Fibroblast of the aortic adventitia (primary cell): Measurements from ENCODE around the gene MED29. TPM values are rescaled to one million over a fixed set of nuclear protein-coding genes. Genes with fewer than 3 reads are reported as not detected.

Experiments used
- DNase-seq: peaks from one replicate; pipeline ENCODE4 v3.0.0-alpha.2; 2010; ENCODE audit warnings: low read depth
- H3K4me3 ChIP-seq: 2 replicates; pipeline ENCODE4 v1.5.1; 2011; ENCODE audit warnings: low read depth, mild to moderate bottlenecking, control low read depth, low read length, moderate library complexity
- total RNA-seq: library from RNA; depleted of rRNA; stranded (reverse); fragments of >200 nt; gene quantifications from 2 replicates; pipeline ENCODE4 v1.2.3, GENCODE V29; 2012; ENCODE audit warnings: low replicate concordance
- TF ChIP-seq, protein P1 (sequence below): IDR thresholded peaks from 2 replicates; pipeline ENCODE4 v1.5.1; 2011; ENCODE audit warnings: mild to moderate bottlenecking, low read length, control low read depth, inconsistent platforms; ENCODE audit not compliant: insufficient read depth

MED29 gene
- total RNA-seq, 1 donor, result 25.7 TPM

DNA sequence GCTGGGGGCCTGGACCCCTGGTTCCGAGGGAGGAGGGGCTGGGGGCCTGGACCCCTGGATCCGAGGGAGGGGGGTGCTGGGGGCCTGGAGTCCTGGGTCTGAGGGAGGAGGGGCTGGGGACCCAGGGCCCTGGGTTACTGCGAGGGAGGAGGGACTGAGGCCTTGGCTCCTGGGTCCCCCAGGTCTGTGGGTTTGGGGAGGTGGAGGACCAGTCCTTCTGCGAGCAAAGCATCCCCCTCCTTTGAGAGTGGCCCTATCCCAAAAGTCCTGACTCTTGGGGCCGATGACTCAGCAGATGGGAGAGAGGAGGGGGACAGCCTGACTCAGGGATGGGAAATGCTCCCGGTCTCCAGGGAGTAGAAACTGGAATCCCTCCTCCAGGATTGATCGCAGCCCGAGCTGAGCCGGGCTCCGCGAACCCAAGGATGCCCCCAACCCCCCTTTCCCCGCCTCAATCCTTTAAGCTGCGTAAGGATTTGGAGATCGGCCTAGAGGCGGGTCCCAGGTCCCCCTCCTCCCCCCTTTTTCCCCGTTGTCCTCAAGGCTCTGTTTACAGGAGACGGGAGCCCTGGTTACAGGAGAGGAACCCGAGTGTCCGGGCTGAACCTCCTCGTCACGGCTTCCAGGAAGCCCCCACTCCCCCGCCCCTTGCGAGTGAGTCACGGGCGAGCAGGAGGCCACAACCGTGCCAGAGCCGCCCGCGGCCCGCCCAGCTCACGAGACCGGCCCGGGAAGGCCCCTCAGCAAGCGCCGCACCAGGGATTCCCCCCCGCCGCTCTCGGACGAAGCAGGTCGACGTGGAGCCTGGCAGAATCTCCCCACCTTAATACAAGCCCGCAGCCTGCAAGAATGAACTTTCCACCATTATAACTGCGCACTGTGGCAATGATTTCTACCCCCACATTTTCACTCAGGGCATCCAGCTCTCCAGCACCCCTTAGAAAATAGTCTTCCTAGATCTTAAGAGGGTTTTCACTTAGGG is 12.4 kb downstream of the MED29 start:
- TF ChIP-seq, protein P1, sequence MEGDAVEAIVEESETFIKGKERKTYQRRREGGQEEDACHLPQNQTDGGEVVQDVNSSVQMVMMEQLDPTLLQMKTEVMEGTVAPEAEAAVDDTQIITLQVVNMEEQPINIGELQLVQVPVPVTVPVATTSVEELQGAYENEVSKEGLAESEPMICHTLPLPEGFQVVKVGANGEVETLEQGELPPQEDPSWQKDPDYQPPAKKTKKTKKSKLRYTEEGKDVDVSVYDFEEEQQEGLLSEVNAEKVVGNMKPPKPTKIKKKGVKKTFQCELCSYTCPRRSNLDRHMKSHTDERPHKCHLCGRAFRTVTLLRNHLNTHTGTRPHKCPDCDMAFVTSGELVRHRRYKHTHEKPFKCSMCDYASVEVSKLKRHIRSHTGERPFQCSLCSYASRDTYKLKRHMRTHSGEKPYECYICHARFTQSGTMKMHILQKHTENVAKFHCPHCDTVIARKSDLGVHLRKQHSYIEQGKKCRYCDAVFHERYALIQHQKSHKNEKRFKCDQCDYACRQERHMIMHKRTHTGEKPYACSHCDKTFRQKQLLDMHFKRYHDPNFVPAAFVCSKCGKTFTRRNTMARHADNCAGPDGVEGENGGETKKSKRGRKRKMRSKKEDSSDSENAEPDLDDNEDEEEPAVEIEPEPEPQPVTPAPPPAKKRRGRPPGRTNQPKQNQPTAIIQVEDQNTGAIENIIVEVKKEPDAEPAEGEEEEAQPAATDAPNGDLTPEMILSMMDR, result no peak
- peak; percentile 99 for DNase-seq

DNA sequence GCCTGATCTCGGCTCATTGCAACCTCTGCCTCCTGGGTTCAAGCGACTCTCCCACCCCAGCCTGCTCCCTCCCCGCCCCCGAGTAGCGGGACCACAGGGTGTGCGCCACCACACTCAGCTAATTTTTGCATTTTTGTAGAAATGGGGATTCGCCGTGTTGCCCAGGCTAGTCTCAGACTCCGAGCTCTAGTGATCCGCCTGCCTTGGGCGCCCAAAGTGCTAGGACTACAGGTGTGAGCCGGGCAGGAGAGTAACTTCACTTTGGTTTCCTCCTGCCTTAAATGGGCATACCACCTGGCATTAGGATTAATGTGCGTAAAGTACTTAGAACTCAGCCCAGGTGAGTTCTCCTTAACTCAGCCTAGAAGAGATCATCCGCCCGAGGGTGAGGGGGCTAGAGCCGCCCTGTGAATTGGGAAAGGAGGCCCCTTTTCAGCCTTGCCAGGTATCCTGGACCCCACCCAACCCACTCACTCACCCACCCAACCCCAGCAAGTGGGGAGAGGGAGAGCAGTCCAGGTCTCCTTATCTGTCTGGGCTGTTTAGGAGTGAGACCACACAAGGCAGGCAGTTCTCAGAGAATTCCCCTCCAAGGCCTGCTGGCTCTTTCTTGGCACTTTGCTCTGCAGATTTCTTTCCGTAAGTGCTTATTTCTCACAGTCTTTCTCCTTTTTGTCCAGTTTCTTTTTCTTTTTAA is 14.2 kb downstream of the MED29 start:
- TF ChIP-seq, protein P1, result no peak
- H3K4me3 ChIP-seq, result no peak overlapping the region
- DNase-seq, result peak; percentile 34

More for the DNA sequence above, 12.4 kb downstream of the MED29 start:
- H3K4me3 ChIP-seq, result peak overlapping the region; percentile 60

DNA sequence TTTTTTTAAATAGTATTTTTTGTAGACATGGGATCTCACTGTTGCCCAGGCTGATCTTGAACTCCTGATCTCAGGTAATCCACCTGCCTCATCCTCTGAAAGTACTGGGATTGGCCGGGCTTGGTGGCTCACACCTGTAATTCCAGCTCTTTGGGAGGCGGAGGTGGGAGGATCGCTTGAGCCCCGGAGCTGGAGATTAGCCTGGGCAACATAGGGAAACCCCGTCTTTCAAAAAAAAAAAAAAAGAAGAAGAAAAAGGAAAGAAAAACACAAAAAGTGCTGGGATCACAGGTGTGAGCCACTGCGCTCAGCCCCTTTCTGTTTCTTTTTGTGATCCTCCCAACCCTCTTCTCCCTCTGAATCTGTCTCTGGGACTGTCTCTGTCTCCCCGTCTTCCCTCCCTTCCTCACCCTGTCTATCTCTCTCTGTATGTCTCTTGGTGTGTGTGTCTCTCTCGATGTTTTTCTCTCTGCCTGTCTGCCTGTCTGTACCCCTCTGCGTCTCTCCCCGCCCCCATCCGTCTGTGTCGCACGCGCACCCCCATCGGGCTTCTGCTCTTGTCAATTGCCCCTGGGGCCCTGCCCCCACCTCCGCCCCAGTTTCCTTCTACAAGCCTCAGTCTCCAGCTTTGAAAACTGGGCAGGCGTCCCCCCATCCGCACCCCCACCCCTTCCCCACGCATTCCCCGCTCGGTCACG is 14.9 kb downstream of the MED29 start:
- TF ChIP-seq, protein P1, result no peak
- DNase-seq, result no peak
- H3K4me3 ChIP-seq, result peak overlapping the region; percentile 59

DNA sequence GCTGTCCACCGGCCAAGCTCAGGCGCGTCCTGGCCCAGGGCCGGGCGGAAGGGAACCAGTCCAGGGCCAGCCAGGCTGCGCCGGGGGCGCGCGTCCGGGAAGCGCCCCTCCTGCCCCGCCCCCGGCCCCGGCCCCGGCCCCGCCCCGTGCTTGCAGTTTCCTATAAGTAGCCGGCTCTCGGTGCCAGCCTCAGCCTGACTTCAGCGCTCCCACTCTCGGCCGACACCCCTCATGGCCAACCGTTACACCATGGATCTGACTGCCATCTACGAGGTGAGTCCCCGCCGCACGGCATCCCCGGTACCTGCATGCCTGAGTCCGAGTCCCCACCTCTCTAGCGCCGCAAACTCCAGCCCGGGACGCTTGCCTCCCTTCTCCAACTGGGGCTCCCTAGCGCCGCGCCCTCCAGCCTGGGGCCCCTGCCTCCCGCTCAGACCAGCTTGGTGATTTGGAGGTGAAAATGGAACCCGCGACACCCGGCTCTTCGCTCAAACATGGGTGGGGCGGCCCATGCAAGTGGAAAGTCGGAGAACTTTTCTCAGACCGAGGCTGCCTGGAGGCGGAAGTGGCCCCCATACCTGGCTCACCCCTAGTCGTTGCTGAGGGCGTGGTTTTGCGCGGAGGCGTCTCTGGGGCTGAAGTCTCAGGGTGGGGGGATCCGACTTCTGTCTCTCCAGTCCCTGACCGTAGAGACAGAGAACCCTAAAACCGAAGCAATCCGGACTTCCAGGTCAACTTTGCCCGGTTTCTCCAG is 15.7 kb downstream of the MED29 start, which contains the start of gene ZFP36:
Gene ZFP36 (plus strand): TSS at position 192 of the 754 bp plus-strand sequence. CDS start 58 bp downstream, at position 250.
- peak; percentile 91 for DNase-seq
- TF ChIP-seq, protein P1, result peak; percentile 3
- H3K4me3 ChIP-seq, result peak within 1 kb of the TSS; percentile 94

DNA sequence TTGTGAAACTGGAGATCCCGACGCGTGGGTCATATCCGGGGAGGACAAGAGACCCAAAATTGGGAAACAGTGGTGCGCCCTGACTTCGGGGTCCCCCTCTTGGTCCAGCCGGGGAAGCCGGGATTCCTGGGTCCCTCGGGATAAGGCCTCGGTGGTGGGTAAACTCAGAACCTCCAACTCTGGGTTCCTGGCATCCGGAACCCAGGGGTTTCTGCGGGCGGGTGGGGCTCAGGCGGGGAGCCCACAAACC is 16.2 kb downstream of the MED29 start:
- DNase-seq, result no peak
- TF ChIP-seq, protein P1, result no peak
- peak overlapping the region; percentile 94 for H3K4me3 ChIP-seq
